Lower lobe of right lung (tissue), 2 donors: ENCODE results near the gene ZNF70. TPM values are rescaled to one million over a fixed set of nuclear protein-coding genes. Genes with fewer than 3 reads are reported as not detected.
"Not testable (repeated sequence)": the region's sequence is repeated elsewhere in the genome, so short reads cannot be mapped to it uniquely, and the experiment has no call there.

Experiments used
- ATAC-seq, 2 donors: fragments of 200-7000 bp; cut with Tn5 transposase; one replicate each; pipeline ENCODE4 v1.9.1; 2020 to 2022; ENCODE audit warnings: mild to moderate bottlenecking in 2 of 2, moderate library complexity in 2 of 2
- DNase-seq: peaks from one replicate; pipeline ENCODE4 v3.0.0-alpha.2; 2020
- H3K27ac ChIP-seq: fragments of 200-600 bp; one replicate; pipeline ENCODE4 v1.8.0; 2022
- H3K27me3 ChIP-seq: fragments of 200-600 bp; one replicate; pipeline ENCODE4 v1.8.0; 2022; ENCODE audit warnings: low read depth
- H3K36me3 ChIP-seq: fragments of 200-600 bp; one replicate; pipeline ENCODE4 v1.8.0; 2022; ENCODE audit warnings: mild to moderate bottlenecking
- H3K4me1 ChIP-seq: fragments of 200-600 bp; one replicate; pipeline ENCODE4 v1.8.0; 2022
- H3K4me3 ChIP-seq: fragments of 200-600 bp; one replicate; pipeline ENCODE4 v1.8.0; 2022; ENCODE audit warnings: mild to moderate bottlenecking
- H3K9me3 ChIP-seq: fragments of 200-600 bp; one replicate; pipeline ENCODE4 v1.8.0; 2022
- intact Hi-C: fragments of 100-400 bp; cut with DNase I; formaldehyde crosslinking; loops from one replicate; pipeline ENCODE4 v1.11.0; 2022
- total RNA-seq: library from RNA; stranded (reverse); fragmentation: NEBNext Ultra II Directional; extraction: Animal tissue kit (Norgen Biotek cat#: 25700); gene quantifications from one replicate; pipeline ENCODE4 v1.2.1, GENCODE V29; 2021
- TF ChIP-seq, protein P1 (sequence below): fragments of 200-600 bp; IDR thresholded peaks from one replicate; pipeline ENCODE4 v1.8.0; 2022; ENCODE audit warnings: antibody characterized with exemption, mild to moderate bottlenecking
- donor health status: DM: no; HTN: yes; CAD: no; lungs with severe emphysema.

The ZNF70 gene
- total RNA-seq, 1 donor from 2014 or later: 5.7 TPM

- intact Hi-C loops: no loop called here
- TF ChIP-seq, protein P1, sequence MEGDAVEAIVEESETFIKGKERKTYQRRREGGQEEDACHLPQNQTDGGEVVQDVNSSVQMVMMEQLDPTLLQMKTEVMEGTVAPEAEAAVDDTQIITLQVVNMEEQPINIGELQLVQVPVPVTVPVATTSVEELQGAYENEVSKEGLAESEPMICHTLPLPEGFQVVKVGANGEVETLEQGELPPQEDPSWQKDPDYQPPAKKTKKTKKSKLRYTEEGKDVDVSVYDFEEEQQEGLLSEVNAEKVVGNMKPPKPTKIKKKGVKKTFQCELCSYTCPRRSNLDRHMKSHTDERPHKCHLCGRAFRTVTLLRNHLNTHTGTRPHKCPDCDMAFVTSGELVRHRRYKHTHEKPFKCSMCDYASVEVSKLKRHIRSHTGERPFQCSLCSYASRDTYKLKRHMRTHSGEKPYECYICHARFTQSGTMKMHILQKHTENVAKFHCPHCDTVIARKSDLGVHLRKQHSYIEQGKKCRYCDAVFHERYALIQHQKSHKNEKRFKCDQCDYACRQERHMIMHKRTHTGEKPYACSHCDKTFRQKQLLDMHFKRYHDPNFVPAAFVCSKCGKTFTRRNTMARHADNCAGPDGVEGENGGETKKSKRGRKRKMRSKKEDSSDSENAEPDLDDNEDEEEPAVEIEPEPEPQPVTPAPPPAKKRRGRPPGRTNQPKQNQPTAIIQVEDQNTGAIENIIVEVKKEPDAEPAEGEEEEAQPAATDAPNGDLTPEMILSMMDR: no peak
- peaks cover 32% of the 10 kb centered on the region for H3K36me3 ChIP-seq
- no peak for DNase-seq
- H3K9me3 ChIP-seq: no peaks in the 10 kb centered on the region
- ATAC-seq: peak in 1 of 2 donors; percentile 30
- no peaks in the 10 kb centered on the region for H3K4me1 ChIP-seq
- H3K27ac ChIP-seq: no peak overlapping the region
- H3K4me3 ChIP-seq: no peak overlapping the region
- no peaks in the 10 kb centered on the region for H3K27me3 ChIP-seq
These were observed 8.2 kb downstream of the ZNF70 start for GRCh38 chr22:23742505-23743264.

GRCh38 chr22:23737696-23738095, 13.2 kb downstream of the ZNF70 start:
- H3K27me3 ChIP-seq: no peaks in the 10 kb centered on the region
- H3K9me3 ChIP-seq: no peaks in the 10 kb centered on the region
- intact Hi-C loops: no loop called here
- TF ChIP-seq, protein P1: no peak
- no peak for DNase-seq
- H3K27ac ChIP-seq: no peak overlapping the region
- no peak for ATAC-seq
- no peaks in the 10 kb centered on the region for H3K4me1 ChIP-seq
- peaks cover 8% of the 10 kb centered on the region for H3K36me3 ChIP-seq
- no peak overlapping the region for H3K4me3 ChIP-seq

DNA sequence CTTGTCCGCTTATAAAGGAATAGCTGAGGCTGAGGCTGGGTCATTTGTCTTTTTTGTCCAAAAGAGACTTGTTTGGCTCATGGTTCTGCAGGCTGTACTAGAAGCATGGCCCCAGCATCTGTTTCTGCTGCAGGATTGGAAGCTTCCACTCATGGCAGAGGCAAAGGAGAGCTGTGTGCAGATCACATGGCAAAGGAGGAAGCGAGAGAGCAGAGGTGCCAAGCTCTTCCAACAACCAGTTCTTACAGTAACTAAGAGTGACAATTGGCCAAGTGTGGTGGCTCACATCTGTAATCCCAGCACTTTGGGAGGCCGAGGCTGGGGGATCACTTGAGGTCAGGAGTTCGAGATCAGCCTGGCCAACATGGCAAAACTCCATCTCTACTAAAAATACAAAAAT, 22.8 kb downstream of the ZNF70 start:
- ATAC-seq, H3K4me1 ChIP-seq, H3K27me3 ChIP-seq, intact Hi-C loops, H3K36me3 ChIP-seq, H3K4me3 ChIP-seq, H3K27ac ChIP-seq, H3K9me3 ChIP-seq, DNase-seq: not testable (repeated sequence)

- H3K4me3 ChIP-seq: no peak overlapping the region
- H3K4me1 ChIP-seq: no peaks in the 10 kb centered on the region
- TF ChIP-seq, protein P1: no peak
- no peaks in the 10 kb centered on the region for H3K9me3 ChIP-seq
- peak overlapping the region; percentile 51 for H3K27ac ChIP-seq
- no peak for ATAC-seq
- no peak for DNase-seq
- H3K27me3 ChIP-seq: no peaks in the 10 kb centered on the region
- intact Hi-C loops: no loop called here
- no peaks in the 10 kb centered on the region for H3K36me3 ChIP-seq
These were observed 28.2 kb downstream of the ZNF70 start for GRCh38 chr22:23722724-23723123.

- H3K27me3 ChIP-seq: no peaks in the 10 kb centered on the region
- no peak overlapping the region for H3K27ac ChIP-seq
- H3K4me1 ChIP-seq: peaks cover 4% of the 10 kb centered on the region
- no peaks in the 10 kb centered on the region for H3K36me3 ChIP-seq
- TF ChIP-seq, protein P1: no peak
- intact Hi-C loops: no loop called here
- H3K9me3 ChIP-seq: no peaks in the 10 kb centered on the region
- ATAC-seq: no peak
- no peak for DNase-seq
- H3K4me3 ChIP-seq: no peak overlapping the region
These were observed 28.8 kb downstream of the ZNF70 start for GRCh38 chr22:23722160-23722559.

- no peaks in the 10 kb centered on the region for H3K27me3 ChIP-seq
- peaks cover 12% of the 10 kb centered on the region for H3K4me1 ChIP-seq
- H3K36me3 ChIP-seq: no peaks in the 10 kb centered on the region
- ATAC-seq (no peak), DNase-seq (no peak)
- H3K27ac ChIP-seq: no peak overlapping the region
- TF ChIP-seq, protein P1: no peak
- no peaks in the 10 kb centered on the region for H3K9me3 ChIP-seq
- intact Hi-C loops: no loop called here
- H3K4me3 ChIP-seq: no peak overlapping the region
These were observed 30.1 kb downstream of the ZNF70 start for GRCh38 chr22:23720855-23721254.
